PFSK-1 (cell line): ENCODE measurements around the gene DGKI.

ENCODE experiments used
- POLR2AphosphoS5 ChIP-seq: IDR thresholded peaks from 2 replicates; pipeline ENCODE4 v1.6.1; 2012; ENCODE audit warnings: low read depth, mild to moderate bottlenecking, control low read depth, low read length, moderate library complexity
- TAF1 ChIP-seq: IDR thresholded peaks from 2 replicates; pipeline ENCODE4 v1.6.1; 2012; ENCODE audit warnings: low read length, control low read depth, borderline replicate concordance; ENCODE audit not compliant: insufficient read depth
- TF ChIP-seq, protein P1 (sequence below), 2 experiments: IDR thresholded peaks; 2 replicates each; pipeline versions ENCODE4 v1.6.1 to v1.8.0; 2011 to 2012; ENCODE audit warnings: low read depth in 2 of 2, low read length in 2 of 2, control low read depth in 1 of 2, inconsistent platforms in 1 of 2, mild to moderate bottlenecking in 1 of 2, moderate library complexity in 1 of 2; ENCODE audit not compliant: insufficient read depth in 1 of 2

DNA sequence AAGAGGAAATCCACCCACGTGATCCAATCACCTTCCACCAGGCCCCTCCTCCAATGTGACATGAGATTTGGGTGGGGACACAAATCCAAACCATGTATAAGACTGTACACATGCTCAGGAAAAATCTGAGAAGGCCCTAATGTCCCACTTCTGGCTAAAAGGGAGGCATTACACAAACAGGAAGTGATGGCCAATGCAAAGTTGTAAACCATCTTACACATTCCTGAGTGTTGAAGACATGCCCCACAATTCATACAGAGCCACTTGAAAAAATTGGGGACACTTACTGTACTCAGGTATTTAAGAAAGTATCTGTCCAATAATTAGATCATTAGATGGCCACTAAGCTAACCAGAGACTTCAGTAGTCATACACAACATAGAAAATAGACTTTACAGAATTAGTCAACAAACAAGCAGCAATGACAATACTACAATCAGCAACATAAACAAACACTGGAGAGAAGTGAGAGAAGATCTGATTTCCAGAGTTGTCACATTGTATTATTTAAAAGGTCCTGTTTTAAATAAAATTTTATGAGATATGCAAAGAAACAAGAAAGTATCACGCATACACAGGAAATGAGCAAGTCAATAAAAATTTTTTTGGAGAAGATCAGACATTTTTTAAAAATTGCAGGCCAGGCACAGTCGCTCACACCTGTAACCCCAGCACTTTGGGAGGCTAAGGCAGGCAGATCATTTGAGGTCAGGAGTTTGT is 143.3 kb downstream of the DGKI start:
- TF ChIP-seq TAF1 (no peak), POLR2AphosphoS5 (no peak)
- TF ChIP-seq, protein P1, sequence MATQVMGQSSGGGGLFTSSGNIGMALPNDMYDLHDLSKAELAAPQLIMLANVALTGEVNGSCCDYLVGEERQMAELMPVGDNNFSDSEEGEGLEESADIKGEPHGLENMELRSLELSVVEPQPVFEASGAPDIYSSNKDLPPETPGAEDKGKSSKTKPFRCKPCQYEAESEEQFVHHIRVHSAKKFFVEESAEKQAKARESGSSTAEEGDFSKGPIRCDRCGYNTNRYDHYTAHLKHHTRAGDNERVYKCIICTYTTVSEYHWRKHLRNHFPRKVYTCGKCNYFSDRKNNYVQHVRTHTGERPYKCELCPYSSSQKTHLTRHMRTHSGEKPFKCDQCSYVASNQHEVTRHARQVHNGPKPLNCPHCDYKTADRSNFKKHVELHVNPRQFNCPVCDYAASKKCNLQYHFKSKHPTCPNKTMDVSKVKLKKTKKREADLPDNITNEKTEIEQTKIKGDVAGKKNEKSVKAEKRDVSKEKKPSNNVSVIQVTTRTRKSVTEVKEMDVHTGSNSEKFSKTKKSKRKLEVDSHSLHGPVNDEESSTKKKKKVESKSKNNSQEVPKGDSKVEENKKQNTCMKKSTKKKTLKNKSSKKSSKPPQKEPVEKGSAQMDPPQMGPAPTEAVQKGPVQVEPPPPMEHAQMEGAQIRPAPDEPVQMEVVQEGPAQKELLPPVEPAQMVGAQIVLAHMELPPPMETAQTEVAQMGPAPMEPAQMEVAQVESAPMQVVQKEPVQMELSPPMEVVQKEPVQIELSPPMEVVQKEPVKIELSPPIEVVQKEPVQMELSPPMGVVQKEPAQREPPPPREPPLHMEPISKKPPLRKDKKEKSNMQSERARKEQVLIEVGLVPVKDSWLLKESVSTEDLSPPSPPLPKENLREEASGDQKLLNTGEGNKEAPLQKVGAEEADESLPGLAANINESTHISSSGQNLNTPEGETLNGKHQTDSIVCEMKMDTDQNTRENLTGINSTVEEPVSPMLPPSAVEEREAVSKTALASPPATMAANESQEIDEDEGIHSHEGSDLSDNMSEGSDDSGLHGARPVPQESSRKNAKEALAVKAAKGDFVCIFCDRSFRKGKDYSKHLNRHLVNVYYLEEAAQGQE (IDR thresholded peaks at IDR 0.05; ENCODE audit: insufficient read depth in 1 of 2, low read depth in 2 of 2, low read length in 2 of 2): no peak
